ENCODE results near the gene ADAMTS15. TPM values are rescaled to one million over a fixed set of nuclear protein-coding genes. Genes with fewer than 3 reads are reported as not detected.

The ADAMTS15 gene
- total and polyA plus RNA-seq, 2 of the 4 experiments (the other 2 are of a cell fraction): 3.0 to 5.0 TPM

DNA sequence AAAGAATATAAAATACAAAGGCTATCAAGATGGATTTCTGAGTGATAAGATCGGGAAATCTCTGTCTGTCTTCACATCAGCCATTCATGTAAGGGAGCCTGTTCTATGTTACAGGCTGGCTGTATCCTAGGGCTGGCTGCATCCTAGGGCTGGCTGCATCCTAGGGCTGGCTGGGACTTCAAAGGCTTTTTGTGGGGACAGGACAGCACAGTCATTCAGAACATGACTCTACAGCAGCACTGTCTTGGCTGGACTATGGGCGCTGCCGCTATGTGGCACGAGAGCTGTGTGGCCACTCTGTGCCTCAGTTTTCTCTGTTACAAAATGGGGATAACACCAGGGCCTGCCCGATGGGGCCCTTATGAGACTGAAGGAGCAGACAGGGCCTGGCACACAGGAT is 30.2 kb upstream of the ADAMTS15 start:
- Histone ChIP-seq H2AK5ac (ENCODE audit: low read depth, low read length) (peak overlapping the region; percentile 86), H3K14ac (replicated peaks; ENCODE audit: low read depth, low read length) (peak overlapping the region; percentile 10; the same call in 1 of the 2 replicates), H3K18ac (ENCODE audit: low read depth, low read length) (peak overlapping the region; percentile 84), H3K4me1 (ENCODE audit: control insufficient read depth, insufficient read depth, low read length) (peaks cover 41% of the 10 kb centered on the region), H3K23ac (ENCODE audit: low read depth, low read length) (peak overlapping the region; percentile 53), H3K36me3 (ENCODE audit: control insufficient read depth, insufficient read depth, low read length) (peaks cover 5% of the 10 kb centered on the region; the same call in 1 of the 2 replicates), H3K79me1 (ENCODE audit: low read depth in 1 of 2, low read length in 2 of 2) (no peaks in the 10 kb centered on the region), H4K5ac (ENCODE audit: low read depth, low read length) (peak overlapping the region; percentile 76), H3K9ac (ENCODE audit: low read depth, low read length) (peak overlapping the region; percentile 35; the same call in 1 of the 2 replicates), H2AK9ac (replicated peaks; ENCODE audit: low read depth, low read length, poor library complexity) (peak overlapping the region; percentile 51), H4K20me1 (ENCODE audit: insufficient read depth, low read length) (peaks cover 4% of the 10 kb centered on the region; the same call in 1 of the 2 replicates), H2BK120ac (ENCODE audit: low read depth, low read length) (peak overlapping the region; percentile 92), H3K4me2 (ENCODE audit: low read depth, low read length) (no peak overlapping the region), H3K9me1 (ENCODE audit: insufficient read depth, low read length) (peaks cover 20% of the 10 kb centered on the region), H3K4me3 (ENCODE audit: insufficient read depth, low read depth, low read length) (no peak overlapping the region), H2BK15ac (ENCODE audit: low read depth, low read length) (peak overlapping the region; percentile 67; the same call in 2 of the 3 replicates), H4K91ac (ENCODE audit: insufficient read depth, low read depth, low read length) (peak overlapping the region; percentile 89), H3K56ac (ENCODE audit: extremely low read depth, insufficient read depth, low read length) (no peak overlapping the region), H2AFZ (replicated peaks; ENCODE audit: low read length, poor library complexity) (no peak overlapping the region), H3K4ac (ENCODE audit: low read depth, low read length) (peak overlapping the region; percentile 89), H4K8ac (ENCODE audit: low read depth in 2 of 2, low read length in 2 of 2) (peak overlapping the region; percentile 60 to 68; a peak in 3 of 4 replicates), H2BK20ac (ENCODE audit: low read depth, low read length) (peak overlapping the region; percentile 72), H3K27ac (ENCODE audit: insufficient read depth, low read length) (peak overlapping the region; percentile 78; the same call in 1 of the 2 replicates), H3K9me3 (ENCODE audit: control insufficient read depth, insufficient read depth, low read length) (no peaks in the 10 kb centered on the region), H2BK5ac (ENCODE audit: low read depth, low read length, poor library complexity, severe bottlenecking) (peak overlapping the region; percentile 17), H3K27me3 (ENCODE audit: control insufficient read depth, insufficient read depth, low read length) (peaks cover 3% of the 10 kb centered on the region; the same call in 1 of the 2 replicates)
- ATAC-seq (ENCODE audit: low read depth) (no peak), DNase-seq (no peak)
- dilution Hi-C loops (cut with HindIII; ENCODE audit: low sequenced_read_pairs, unreplicated experiment): no loop called here
- ChIA-PET CTCF (interaction anchor here (1.3 kb wide), 1 partner anchor 28 kb away, joined by 6 read pairs; no protein-coding TSS in a partner anchor), POLR2A (ENCODE audit: unreplicated experiment) (no interaction called here)
- WGBS, 2 experiments (ENCODE audit: extremely low coverage in 2 of 2, insufficient read length in 1 of 2): 100% methylated on average over 4 of the region's 5 CpGs; no CpG with 5 or more reads in 1 of the 2 experiments
- BruUV-seq (replicated peaks): TSS peak; percentile 21
- no peak for TF ChIP-seq CEBPB (IDR thresholded peaks at IDR 0.05; ENCODE audit: low read depth, low read length)
- no peak for TF ChIP-seq NFE2L2 (IDR thresholded peaks at IDR 0.05; ENCODE audit: low read depth, low read length)
- TF ChIP-seq, protein P1, sequence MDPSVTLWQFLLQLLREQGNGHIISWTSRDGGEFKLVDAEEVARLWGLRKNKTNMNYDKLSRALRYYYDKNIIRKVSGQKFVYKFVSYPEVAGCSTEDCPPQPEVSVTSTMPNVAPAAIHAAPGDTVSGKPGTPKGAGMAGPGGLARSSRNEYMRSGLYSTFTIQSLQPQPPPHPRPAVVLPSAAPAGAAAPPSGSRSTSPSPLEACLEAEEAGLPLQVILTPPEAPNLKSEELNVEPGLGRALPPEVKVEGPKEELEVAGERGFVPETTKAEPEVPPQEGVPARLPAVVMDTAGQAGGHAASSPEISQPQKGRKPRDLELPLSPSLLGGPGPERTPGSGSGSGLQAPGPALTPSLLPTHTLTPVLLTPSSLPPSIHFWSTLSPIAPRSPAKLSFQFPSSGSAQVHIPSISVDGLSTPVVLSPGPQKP (IDR thresholded peaks at IDR 0.05; ENCODE audit: borderline replicate concordance, low read depth, low read length): no peak
- TF ChIP-seq, protein P2, sequence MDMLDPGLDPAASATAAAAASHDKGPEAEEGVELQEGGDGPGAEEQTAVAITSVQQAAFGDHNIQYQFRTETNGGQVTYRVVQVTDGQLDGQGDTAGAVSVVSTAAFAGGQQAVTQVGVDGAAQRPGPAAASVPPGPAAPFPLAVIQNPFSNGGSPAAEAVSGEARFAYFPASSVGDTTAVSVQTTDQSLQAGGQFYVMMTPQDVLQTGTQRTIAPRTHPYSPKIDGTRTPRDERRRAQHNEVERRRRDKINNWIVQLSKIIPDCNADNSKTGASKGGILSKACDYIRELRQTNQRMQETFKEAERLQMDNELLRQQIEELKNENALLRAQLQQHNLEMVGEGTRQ (IDR thresholded peaks at IDR 0.05; ENCODE audit: low read depth, low read length): no peak
- no peak for TF ChIP-seq BHLHE40 (IDR thresholded peaks at IDR 0.05; ENCODE audit: low read depth, low read length)
- TF ChIP-seq MAZ (IDR thresholded peaks at IDR 0.05; ENCODE audit: borderline replicate concordance, low read depth, low read length): no peak
- no peak for TF ChIP-seq FOS (IDR thresholded peaks at IDR 0.05; ENCODE audit: low read depth, low read length)
- TF ChIP-seq RAD21 (IDR thresholded peaks at IDR 0.05; ENCODE audit: low read length): no peak
- no peak for TF ChIP-seq MXI1 (IDR thresholded peaks at IDR 0.05; ENCODE audit: borderline replicate concordance, low read depth, low read length)
- intact Hi-C loops (cut with micrococcal nuclease): no loop called here
- in situ Hi-C loops (cut with MboI; ENCODE audit: low sequenced_read_pairs): loop anchor here (25.0 kb wide), 2 partner anchors 1469 to 1644 kb away; no protein-coding TSS in a partner anchor

All from IMR-90 (cell line).